Vagina (tissue), 2 donors: ENCODE results near the gene BTG1.

Source experiments
- POLR2A ChIP-seq, 2 donors: fragments of 450-650 bp; IDR thresholded peaks; one replicate each; pipeline ENCODE4 v1.6.1; 2017; ENCODE audit warnings: antibody characterized with exemption in 2 of 2, mild to moderate bottlenecking in 2 of 2, moderate library complexity in 2 of 2
- TF ChIP-seq, protein P1 (sequence below), 3 experiments: fragments of 450-650 bp in 2 of 3; fragments of 200-600 bp in 1 of 3; sonication (generic) in 1 of 3; IDR thresholded peaks; one replicate each; pipeline ENCODE4 v1.5.1; 2017 to 2019; ENCODE audit warnings: antibody characterized with exemption in 3 of 3, mild to moderate bottlenecking in 2 of 3, moderate library complexity in 2 of 3

DNA sequence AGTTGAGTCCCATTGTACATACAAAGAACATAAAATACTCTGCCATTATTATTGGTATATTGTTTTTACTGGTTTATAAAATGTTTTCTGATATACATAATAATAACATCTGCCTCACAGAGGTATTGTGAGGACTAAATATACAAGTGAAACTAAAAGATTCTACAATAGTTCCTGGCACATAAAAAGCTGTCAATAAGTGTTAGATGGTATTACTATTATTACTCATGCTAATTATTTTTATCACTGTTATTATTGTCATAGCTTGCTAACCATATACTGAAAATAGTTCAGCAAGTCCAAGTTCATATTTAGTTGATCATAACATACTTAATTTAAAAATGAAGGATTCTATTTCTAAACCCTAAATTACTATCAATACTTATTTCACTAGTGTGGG, 34.4 kb downstream of the BTG1 start:
- TF ChIP-seq, protein P1, sequence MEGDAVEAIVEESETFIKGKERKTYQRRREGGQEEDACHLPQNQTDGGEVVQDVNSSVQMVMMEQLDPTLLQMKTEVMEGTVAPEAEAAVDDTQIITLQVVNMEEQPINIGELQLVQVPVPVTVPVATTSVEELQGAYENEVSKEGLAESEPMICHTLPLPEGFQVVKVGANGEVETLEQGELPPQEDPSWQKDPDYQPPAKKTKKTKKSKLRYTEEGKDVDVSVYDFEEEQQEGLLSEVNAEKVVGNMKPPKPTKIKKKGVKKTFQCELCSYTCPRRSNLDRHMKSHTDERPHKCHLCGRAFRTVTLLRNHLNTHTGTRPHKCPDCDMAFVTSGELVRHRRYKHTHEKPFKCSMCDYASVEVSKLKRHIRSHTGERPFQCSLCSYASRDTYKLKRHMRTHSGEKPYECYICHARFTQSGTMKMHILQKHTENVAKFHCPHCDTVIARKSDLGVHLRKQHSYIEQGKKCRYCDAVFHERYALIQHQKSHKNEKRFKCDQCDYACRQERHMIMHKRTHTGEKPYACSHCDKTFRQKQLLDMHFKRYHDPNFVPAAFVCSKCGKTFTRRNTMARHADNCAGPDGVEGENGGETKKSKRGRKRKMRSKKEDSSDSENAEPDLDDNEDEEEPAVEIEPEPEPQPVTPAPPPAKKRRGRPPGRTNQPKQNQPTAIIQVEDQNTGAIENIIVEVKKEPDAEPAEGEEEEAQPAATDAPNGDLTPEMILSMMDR (IDR thresholded peaks at IDR 0.05) = no peak
- TF ChIP-seq POLR2A (IDR thresholded peaks at IDR 0.05) = no peak
